ENCODE measurements around the gene SEZ6L.
"Not testable (repeated sequence)": the region's sequence is repeated elsewhere in the genome, so short reads cannot be mapped to it uniquely, and the experiment has no call there.

The SEZ6L gene

DNA sequence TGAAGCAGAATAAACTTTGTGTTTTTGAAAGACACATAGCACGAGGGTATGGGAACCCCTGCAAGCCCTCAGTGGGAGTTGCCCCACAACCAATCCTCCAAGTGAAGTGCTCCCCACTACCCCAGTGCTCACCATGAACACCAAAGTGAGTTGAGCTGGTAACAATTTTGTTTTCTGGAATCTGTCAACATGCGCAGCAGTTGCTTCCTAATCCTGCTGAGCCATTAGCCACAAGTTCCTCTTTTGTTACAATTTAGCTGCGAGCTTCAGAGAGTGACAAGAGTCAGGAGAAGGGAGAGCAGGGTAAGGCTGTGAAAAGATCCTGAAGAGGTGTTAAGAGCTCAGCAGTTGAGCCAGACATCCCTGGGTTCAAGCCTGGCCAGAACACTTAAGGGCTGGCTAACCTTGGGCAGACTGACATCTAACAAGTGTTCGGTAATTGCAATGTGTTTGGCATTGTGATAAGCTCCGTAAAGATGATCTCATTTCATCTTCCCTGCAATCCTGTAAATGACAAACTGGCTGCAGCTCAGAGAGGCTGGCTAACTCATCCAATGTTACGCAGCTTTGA lies 235.7 kb downstream of the SEZ6L start:
- no peaks in the 10 kb centered on the region for H4K20me1 ChIP-seq (ENCODE audit: control insufficient read depth, insufficient read depth, low read depth, low read length)
- H3K9me3 ChIP-seq (ENCODE audit: control insufficient read depth, insufficient read depth, low read length), result no peaks in the 10 kb centered on the region
- H3K27me3 ChIP-seq (ENCODE audit: control insufficient read depth, low read length), result peaks cover 3% of the 10 kb centered on the region; the same call in 1 of the 2 replicates
- TF ChIP-seq EZH2phosphoT487 (IDR thresholded peaks at IDR 0.05; ENCODE audit: borderline replicate concordance, low read length), result no peak
- TF ChIP-seq, protein P1, sequence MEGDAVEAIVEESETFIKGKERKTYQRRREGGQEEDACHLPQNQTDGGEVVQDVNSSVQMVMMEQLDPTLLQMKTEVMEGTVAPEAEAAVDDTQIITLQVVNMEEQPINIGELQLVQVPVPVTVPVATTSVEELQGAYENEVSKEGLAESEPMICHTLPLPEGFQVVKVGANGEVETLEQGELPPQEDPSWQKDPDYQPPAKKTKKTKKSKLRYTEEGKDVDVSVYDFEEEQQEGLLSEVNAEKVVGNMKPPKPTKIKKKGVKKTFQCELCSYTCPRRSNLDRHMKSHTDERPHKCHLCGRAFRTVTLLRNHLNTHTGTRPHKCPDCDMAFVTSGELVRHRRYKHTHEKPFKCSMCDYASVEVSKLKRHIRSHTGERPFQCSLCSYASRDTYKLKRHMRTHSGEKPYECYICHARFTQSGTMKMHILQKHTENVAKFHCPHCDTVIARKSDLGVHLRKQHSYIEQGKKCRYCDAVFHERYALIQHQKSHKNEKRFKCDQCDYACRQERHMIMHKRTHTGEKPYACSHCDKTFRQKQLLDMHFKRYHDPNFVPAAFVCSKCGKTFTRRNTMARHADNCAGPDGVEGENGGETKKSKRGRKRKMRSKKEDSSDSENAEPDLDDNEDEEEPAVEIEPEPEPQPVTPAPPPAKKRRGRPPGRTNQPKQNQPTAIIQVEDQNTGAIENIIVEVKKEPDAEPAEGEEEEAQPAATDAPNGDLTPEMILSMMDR (IDR thresholded peaks at IDR 0.05; ENCODE audit: low read depth, low read length, poor library complexity, severe bottlenecking), result no peak
- H3K36me3 ChIP-seq (ENCODE audit: control insufficient read depth, low read length), result no peaks in the 10 kb centered on the region
- peak overlapping the region; percentile 15; the same call in 1 of the 2 replicates for H3K4me2 ChIP-seq (ENCODE audit: low read length)
- H3K9me2 ChIP-seq (replicated peaks; ENCODE audit: control insufficient read depth, low read length), result no peaks in the 10 kb centered on the region
- no peak overlapping the region for H3K27ac ChIP-seq (ENCODE audit: low read depth, low read length)
- H3K79me2 ChIP-seq (ENCODE audit: control insufficient read depth, low read length), result no peaks in the 10 kb centered on the region
- no peak overlapping the region for H3K4me3 ChIP-seq (ENCODE audit: low read length)
- H3F3A ChIP-seq (ENCODE audit: control insufficient read depth, insufficient read depth), result no peaks in the 10 kb centered on the region
- H3K4me1 ChIP-seq (ENCODE audit: control insufficient read depth, low read length), result peaks cover 11% of the 10 kb centered on the region

DNA sequence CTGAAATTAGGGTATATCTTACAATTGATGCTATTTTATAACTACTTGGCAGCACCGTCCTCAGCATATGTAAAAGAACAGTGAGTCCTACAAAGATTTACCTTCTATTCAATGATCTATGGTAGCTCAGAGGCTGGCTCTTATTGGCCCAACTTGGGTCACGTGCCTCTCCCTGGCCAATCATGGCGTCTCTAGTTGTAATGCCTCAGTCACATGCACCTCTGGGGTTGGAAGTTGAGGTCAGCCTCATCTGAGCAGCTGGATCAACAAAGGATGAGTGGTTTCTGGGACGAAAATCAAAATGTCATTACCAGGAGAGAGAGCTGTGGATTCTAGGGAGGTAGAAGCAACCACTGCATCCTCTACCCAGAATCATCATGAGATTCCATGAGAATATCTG lies 236.9 kb downstream of the SEZ6L start:
- Histone ChIP-seq H3K36me3 (ENCODE audit: control insufficient read depth, low read length) (no peaks in the 10 kb centered on the region), H3K4me2 (ENCODE audit: low read length) (no peak overlapping the region), H3K27ac (ENCODE audit: low read depth, low read length) (no peak overlapping the region), H3K4me1 (ENCODE audit: control insufficient read depth, low read length) (peaks cover 11% of the 10 kb centered on the region), H3K4me3 (ENCODE audit: low read length) (no peak overlapping the region), H3K27me3 (ENCODE audit: control insufficient read depth, low read length) (peaks cover 3% of the 10 kb centered on the region; the same call in 1 of the 2 replicates), H4K20me1 (ENCODE audit: control insufficient read depth, insufficient read depth, low read depth, low read length) (no peaks in the 10 kb centered on the region), H3K9me3 (ENCODE audit: control insufficient read depth, insufficient read depth, low read length) (no peaks in the 10 kb centered on the region), H3K79me2 (ENCODE audit: control insufficient read depth, low read length) (no peaks in the 10 kb centered on the region), H3F3A (ENCODE audit: control insufficient read depth, insufficient read depth) (no peaks in the 10 kb centered on the region), H3K9me2 (replicated peaks; ENCODE audit: control insufficient read depth, low read length) (no peaks in the 10 kb centered on the region)
- no peak for TF ChIP-seq EZH2phosphoT487 (IDR thresholded peaks at IDR 0.05; ENCODE audit: borderline replicate concordance, low read length)
- TF ChIP-seq, protein P1 (IDR thresholded peaks at IDR 0.05; ENCODE audit: low read depth, low read length, poor library complexity, severe bottlenecking), result no peak

DNA sequence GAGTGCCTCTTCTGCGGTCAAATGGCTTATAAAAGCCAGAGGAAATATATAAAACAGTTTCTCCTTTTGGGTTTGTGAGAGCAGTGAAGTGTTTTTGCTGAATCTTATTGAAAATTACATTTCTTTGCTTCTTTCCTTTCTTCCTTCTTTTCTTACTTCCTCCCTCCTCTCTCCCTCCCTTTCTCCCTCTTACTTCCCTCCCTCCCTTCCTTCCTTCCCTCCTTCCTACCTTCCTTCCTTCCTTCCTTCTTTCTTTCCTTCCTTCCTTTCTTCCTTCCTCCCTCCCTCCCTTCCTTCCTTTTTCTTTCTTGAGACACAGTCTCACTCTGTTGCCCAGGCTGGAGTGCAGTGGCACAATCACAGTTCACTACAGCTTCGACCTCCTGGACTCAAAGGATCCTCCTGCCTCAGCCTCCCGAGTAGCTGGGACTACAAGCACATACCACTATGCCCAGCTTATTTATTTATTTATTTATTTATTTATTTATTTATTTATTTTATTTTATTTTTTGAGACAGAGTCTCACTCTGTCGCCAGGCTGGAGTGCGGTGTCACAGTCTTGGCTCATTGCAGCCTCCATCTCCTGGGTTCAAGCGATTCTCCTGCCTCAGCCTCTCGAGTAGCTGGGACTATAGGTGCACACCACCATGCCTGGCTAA lies 239.4 kb downstream of the SEZ6L start:
- not testable (repeated sequence) for H3F3A ChIP-seq (ENCODE audit: control insufficient read depth, insufficient read depth); H3K79me2 ChIP-seq (ENCODE audit: control insufficient read depth, low read length); H3K27ac ChIP-seq (ENCODE audit: low read depth, low read length); H3K4me3 ChIP-seq (ENCODE audit: low read length); H3K4me2 ChIP-seq (ENCODE audit: low read length); H3K9me2 ChIP-seq (replicated peaks; ENCODE audit: control insufficient read depth, low read length); H3K9me3 ChIP-seq (ENCODE audit: control insufficient read depth, insufficient read depth, low read length); H4K20me1 ChIP-seq (ENCODE audit: control insufficient read depth, insufficient read depth, low read depth, low read length); H3K36me3 ChIP-seq (ENCODE audit: control insufficient read depth, low read length)
- Histone ChIP-seq H3K27me3 (ENCODE audit: control insufficient read depth, low read length) (peaks cover 12% of the 10 kb centered on the region), H3K4me1 (ENCODE audit: control insufficient read depth, low read length) (peaks cover 11% of the 10 kb centered on the region)

DNA sequence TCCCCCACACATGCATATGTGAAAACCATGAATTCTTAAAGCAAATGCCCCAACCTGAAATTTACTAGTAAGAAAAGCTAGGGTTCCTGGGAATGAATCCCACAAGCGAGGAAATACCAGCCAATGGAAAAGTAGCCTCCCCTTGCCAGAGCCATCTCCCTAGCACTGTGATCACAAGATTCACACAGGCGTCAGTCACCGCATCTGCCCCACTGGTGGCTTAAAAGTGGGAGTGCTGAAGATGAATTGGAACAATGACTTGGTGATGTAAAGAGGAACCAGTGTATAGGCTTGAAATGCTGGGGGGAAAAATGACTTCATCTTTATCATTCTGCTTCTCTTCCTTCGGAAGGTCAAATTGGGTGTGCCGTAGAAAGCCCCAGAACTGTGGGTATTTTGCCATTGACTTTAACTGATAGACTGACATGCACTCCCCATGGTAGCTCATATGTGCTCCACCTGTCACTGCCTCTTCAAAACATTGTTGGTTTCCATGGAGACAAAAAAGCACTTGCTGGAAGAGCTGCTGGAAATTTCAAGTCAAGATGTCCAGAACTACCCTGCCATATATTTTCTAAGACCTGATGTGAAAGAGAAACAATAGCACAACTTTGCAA lies 240.6 kb downstream of the SEZ6L start:
- H3K9me3 ChIP-seq (ENCODE audit: control insufficient read depth, insufficient read depth, low read length), result no peaks in the 10 kb centered on the region
- H3K9me2 ChIP-seq (replicated peaks; ENCODE audit: control insufficient read depth, low read length), result no peaks in the 10 kb centered on the region
- H3K36me3 ChIP-seq (ENCODE audit: control insufficient read depth, low read length), result no peaks in the 10 kb centered on the region
- no peaks in the 10 kb centered on the region for H3F3A ChIP-seq (ENCODE audit: control insufficient read depth, insufficient read depth)
- H3K4me1 ChIP-seq (ENCODE audit: control insufficient read depth, low read length), result peaks cover 6% of the 10 kb centered on the region
- H3K27me3 ChIP-seq (ENCODE audit: control insufficient read depth, low read length), result peaks cover 12% of the 10 kb centered on the region
- no peak overlapping the region for H3K4me3 ChIP-seq (ENCODE audit: low read length)
- no peak for TF ChIP-seq EZH2phosphoT487 (IDR thresholded peaks at IDR 0.05; ENCODE audit: borderline replicate concordance, low read length)
- TF ChIP-seq, protein P1 (IDR thresholded peaks at IDR 0.05; ENCODE audit: low read depth, low read length, poor library complexity, severe bottlenecking), result no peak
- no peak overlapping the region for H3K27ac ChIP-seq (ENCODE audit: low read depth, low read length)
- H3K79me2 ChIP-seq (ENCODE audit: control insufficient read depth, low read length), result no peaks in the 10 kb centered on the region
- H4K20me1 ChIP-seq (ENCODE audit: control insufficient read depth, insufficient read depth, low read depth, low read length), result no peaks in the 10 kb centered on the region
- no peak overlapping the region for H3K4me2 ChIP-seq (ENCODE audit: low read length)
